Cardiac septum (tissue), 1 donor: ENCODE data around the gene STRN4. TPM values are rescaled to one million over a fixed set of nuclear protein-coding genes. Genes with fewer than 3 reads are reported as not detected.

ENCODE experiments used
- DNase-seq: peaks from one replicate; pipeline ENCODE4 v3.0.0-alpha.2; 2020; ENCODE audit warnings: low spot score
- intact Hi-C: fragments of 100-400 bp; cut with DNase I; formaldehyde crosslinking; loops from one replicate; pipeline ENCODE4 v1.14.0; 2022
- microRNA-seq: library from miRNA; unstranded; fragments of <30 nt; microRNA quantifications from one replicate; pipeline ENCODE4 v1.2.0, GENCODE V29; 2020
- total RNA-seq: library from RNA; stranded (reverse); fragmentation: NEBNext Ultra II Directional; extraction: Animal tissue kit (Norgen Biotek cat#: 25700); gene quantifications from one replicate; pipeline ENCODE4 v1.2.1, GENCODE V29; 2021
- donor health status: DM: no; HTN: no; CAD: no.

STRN4 gene
- total RNA-seq, 1 donor from 2014 or later: 54.2 TPM

DNA sequence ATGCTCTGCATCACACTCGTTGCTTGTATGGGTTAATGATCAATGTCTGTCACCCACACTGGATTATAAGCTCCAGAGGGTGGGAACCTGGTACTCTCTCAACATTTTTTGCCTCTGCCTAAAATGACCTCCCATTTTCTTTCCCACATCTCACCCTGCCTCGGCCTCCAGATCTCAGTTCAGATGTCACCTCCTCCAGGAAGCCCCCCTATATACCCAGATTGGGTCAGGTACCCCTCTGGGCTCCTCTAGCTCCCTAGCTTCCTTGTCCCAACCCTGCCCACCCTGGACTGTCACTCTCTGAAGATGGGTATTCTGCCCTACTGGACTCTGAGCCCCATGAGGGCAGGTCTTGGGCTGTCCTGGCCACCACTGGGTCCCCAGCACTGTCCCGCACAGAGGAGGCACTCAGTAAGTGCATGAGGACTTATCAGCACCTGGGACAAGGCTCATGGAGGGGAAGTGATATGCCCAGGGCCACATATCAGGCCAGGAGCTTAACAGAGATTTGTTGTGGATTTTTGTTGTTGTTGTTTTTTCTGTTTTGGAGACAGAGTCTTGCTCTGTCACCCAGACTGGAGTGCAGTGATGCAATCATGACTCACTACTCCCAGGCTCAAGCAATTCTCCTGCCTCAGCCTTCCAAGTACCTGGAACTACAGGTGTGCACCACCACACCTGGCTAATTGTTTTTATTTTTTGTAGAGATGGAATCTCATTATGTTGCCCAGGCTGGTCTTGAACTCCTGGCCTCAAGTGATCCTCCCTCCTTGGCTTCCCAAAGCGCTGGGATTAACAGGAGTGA is 53.1 kb downstream of the STRN4 start:
- no peak for DNase-seq
- intact Hi-C loops: no loop called here

DNA sequence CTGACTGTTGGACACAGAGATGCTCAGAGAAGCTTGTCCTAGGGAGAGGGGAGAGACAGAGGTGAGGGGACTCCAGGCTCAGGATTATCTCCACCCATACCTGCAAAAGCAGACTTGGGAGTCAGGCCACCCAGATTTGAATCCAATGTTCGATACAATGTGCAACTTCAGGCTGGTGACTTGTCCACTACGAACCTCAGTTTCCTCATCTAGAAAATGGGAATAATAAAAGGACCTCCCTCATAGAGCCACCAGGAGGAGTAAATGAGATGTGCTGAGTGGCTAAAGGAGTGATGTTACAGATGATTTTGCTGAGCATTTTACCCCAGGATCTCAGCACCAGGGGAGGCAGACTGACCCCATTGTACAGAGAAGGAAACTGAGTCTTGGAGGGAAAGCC is 54.3 kb downstream of the STRN4 start:
- intact Hi-C loops: no loop called here
- DNase-seq: no peak

DNA sequence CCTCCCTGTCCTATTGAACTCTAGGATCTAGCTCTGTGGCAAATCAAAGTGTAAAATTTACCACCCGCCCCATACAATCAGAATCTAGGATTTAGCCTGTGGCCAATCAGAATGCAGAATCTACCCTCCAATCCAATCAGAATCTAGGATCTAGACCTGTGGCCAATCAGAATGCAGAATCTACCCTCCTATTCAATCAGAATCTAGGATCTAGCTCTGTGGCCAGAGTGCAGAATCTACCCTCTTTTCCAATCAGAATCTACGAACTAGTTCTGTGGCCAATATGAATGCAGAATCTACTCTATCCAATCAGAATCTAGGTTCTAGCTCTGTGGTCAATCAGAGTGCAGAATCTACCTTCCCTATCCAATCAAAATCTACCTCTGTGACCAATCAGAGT is 55.1 kb downstream of the STRN4 start:
- intact Hi-C loops: no loop called here

DNA sequence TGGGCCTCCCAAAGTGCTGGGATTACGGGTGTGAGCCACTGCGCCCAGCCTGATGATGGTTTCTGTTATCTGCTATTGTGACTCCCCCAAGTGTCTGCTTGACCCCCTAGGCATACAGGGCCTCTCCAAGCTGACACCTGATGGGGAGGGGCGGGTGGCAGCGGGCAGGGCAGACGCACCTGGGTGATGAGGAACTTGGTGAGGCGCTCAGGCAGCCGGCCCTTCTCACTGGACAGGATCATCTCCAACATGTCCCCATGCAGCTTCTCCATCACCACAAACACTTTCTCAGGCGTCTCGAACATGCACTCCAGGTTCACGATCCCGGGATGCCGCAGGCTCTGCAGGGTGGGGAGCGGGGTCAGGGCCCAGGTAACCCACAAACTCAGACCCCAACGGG is 56.9 kb downstream of the STRN4 start:
- intact Hi-C loops: no loop called here
- DNase-seq: no peak

More for the DNA sequence above, 55.1 kb downstream of the STRN4 start:
- no peak for DNase-seq

DNA sequence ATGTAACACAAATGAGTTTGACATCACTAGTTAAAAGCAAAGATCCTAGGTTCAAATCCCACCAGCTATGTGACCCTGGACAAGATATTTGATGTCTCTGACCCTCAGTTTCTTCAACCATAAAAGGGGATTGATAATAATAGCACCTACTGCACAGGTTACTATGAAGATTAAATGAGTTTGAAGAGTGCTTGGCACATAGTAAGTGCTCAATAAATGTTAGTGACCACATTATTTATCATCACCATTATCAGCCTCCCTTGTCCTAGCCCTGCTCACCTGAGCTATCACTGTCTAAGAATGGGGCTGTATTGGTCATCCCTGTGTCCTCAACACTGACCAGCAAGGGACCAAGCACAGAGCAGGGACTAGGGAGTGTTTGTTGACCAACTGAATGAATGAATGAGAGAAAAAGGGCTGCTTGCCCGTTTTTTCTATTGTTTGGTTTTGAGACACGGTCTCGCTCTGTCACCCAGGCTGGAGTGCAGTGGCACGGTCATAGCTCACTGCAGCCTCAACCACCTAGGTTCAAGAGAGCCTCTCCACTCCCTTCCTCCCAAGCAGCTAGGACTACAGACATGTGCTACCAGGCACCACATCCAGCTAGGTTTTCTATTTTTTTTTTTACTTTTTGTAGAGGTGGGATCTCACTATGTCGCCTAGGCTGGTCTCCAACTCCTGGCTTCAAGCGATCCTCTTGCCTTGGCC is 58.7 kb downstream of the STRN4 start:
- intact Hi-C loops: no loop called here
- no peak for DNase-seq

DNA sequence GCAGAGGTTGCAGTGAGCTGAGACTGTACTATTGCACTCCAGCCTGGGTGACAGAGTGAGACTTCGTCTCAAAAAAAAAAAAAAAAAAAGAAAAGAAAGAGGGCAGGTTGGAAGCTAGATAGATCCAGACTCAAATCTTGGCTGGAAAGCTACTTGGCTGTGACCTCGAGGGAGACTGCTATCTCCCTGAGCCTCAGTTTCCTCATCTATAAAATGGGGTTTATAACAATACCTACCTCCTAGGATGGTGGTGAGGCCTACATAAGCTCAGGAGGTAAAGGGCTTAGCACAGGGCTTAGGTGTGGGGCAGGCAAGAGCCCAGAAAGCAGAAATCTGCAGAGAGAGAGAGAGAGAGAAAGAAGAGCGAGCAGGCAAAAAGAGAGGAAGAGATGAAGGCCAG is 61.1 kb downstream of the STRN4 start:
- DNase-seq: no peak
- intact Hi-C loops: no loop called here

DNA sequence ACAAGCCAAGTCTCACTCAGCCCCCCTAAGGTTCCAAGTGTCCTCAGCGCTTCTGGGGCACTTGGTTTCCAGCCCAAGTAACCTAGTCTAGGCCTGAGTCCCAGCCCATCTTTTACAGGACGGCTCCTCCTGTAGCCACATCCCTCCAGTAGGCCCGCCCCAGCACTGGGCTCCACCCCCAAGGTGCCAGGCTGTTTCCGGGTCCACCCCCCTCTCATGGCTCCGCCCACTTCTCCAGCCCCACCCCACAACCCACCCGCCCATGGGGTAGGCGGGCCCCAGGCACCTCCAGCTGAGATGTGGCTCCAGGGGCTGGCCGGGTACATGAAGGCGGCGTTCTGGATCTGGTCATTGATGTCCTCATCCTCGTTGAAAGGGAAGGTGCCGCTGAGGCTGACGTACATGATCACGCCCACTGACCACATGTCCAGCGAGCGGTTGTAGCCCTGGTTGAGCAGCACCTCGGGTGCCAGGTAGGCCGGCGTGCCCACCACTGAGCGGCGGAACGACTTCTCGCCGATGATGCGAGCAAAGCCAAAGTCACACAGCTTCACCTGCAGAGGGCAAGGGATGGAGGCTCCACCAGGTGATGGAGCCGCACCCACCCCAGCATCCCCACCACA is 68.0 kb downstream of the STRN4 start:
- intact Hi-C loops: no loop called here
- DNase-seq: no peak

DNA sequence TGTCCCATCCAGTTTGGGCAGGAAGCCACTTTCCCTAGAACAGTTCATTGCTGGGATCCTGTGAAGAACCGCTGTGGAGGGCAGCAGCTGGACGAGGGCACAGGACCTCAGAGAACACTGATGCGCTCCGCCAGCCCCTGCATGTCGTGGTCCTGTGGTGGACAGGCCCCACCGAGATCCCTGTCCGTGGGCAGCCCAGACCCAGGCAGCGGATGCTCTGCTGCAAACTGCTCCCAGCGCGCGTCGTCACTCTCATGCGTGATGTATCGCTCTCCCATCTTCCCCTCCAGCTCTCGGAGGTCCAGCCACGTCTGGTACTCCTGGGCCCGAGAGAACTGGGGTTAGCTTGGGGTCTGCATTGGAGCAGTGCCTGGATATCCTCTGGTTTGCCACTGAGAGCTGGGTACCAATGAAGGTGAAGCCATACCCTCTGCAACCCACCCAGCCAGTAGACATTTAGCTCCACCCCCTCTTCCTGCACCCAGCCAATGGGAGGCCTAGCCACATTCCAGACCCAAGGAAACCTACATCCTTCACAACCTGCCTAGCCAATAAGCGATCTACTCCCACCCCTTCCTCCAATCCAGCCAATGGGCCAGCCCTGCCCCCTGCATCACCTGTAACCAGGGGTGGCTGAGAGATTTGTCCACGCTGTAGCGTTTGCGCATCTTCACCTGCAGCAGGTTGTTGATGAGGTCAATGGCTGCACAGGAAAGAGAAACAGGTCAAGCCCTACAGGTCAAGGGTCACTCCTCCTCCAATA is 71.7 kb downstream of the STRN4 start:
- intact Hi-C loops: no loop called here
- no peak for DNase-seq

DNA sequence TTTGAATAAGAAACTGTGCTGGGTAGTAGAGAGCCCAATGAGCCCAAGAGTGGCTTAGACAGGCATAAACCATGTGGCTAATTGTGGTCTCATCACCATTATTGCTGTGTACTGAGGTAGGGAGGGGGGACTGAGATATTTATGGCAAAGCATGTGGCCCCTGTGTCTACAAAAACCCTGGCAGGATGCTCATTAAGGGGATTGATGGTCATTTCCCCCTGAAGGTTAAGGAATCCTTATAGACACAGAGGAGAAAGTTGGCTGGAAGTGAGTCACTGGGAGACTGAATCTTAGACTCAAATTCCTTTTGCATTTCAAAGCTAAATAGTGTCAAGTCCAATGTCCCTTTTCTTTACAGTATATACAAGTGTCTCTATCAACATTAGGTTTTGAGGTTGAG is 75.4 kb downstream of the STRN4 start:
- DNase-seq: no peak
- intact Hi-C loops: no loop called here

Small RNA genes within 50 kb of the gene (microRNA-seq; reads per million reads assigned to microRNA genes)
- gene MIR320E: 4.9 reads per million, percentile 5 among the genes with 10 or more reads in this experiment

Other genes with a start within 250 kb of the STRN4 start
- 271 TPM for gene CALM3, start 145.1 kb downstream of the STRN4 start, total RNA-seq
- 8.6 TPM for gene PTGIR, start 121.4 kb downstream of the STRN4 start, total RNA-seq
- gene GNG8, start 110.2 kb downstream of the STRN4 start, total RNA-seq: not detected
- gene DACT3, start 85.3 kb downstream of the STRN4 start, total RNA-seq: 23.8 TPM
- gene PRKD2, start 29.3 kb downstream of the STRN4 start, total RNA-seq: 13.3 TPM
- gene FKRP, start 393 bp downstream of the STRN4 start, total RNA-seq: 24.2 TPM
- gene SLC1A5, start 42.1 kb upstream of the STRN4 start, total RNA-seq: 6.8 TPM
- 77.3 TPM for gene AP2S1, start 104.4 kb upstream of the STRN4 start, total RNA-seq
- 93.0 TPM for gene ARHGAP35, start 114.5 kb upstream of the STRN4 start, total RNA-seq